Anterior cingulate cortex (tissue), 58 donors: ENCODE measurements around the gene EXOC1.
"Not testable (repeated sequence)": the region's sequence is repeated elsewhere in the genome, so short reads cannot be mapped to it uniquely, and the experiment has no call there.

Source experiments
- DNase-seq, 58 donors: peaks; one replicate each; lab custom pipeline; 2025; lab: John Stamatoyannopoulos, UW

EXOC1 gene

GRCh38 chr4:55853484-55854046, at the start of gene EXOC1:
Gene EXOC1 (plus strand): TSS chr4:55853648. CDS start chr4:55858324, 4,676 bp downstream.
- peak; percentile 61 to 99 (median 95) for DNase-seq

DNA sequence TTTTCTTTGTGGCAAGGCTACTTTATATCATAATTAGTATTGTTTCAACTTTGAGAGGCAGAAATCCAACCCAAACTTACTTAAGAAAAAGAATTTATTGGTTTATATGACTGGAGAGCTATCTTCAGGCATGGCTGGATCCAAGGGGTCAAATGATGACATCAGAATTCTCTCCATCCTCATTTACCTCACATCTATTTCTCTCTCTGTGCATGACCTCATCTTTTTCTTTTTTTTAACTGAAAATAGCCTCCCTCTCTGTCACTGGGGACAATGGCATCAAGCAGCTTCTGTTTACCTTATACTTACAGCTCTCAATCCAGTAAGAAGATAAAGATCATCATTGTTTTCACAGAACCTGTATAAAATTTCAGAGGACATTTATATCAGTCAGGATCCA, 45.9 kb upstream of the EXOC1 start:
- DNase-seq, result no peak

GRCh38 chr4:55808186-55808585, 45.3 kb upstream of the EXOC1 start:
- no peak for DNase-seq

DNA sequence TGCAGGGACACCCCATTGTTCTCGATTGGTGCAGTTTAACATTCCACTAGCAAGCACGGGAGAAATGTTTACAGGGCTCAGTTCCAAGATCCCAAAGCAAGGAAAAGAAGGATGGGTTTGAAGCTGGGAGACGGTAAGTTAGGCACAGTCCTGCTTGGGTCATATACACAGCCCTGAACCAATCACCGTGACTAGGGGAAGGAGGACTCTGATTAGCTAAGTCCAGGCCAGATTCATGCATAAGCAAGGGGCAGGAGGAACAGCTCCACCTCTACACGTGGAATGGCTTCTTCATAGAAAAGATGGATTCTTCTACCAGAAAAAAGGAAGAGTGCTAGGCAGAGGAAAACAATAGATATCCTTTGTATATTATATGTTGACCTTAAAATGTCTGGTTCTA, 44.8 kb upstream of the EXOC1 start:
- no peak for DNase-seq

DNA sequence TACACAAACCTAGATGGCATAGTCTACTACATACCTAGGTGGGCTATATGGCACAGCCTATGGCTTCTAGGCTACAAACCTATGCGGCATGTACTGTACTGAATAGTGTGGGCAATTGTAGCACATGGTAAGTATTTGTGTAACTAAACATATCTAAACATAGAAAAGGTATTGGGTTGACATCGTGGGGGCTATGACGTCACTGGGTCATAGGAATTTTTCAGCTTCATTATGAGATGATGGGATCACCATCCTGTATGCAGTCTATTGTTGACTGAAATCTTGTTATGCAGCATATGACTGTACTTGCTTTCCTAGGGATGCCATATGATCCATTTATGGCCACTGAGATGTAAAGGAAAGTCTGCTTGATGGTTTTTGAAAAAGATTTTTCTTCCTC, 35.8 kb upstream of the EXOC1 start:
- DNase-seq, result no peak

- DNase-seq, result peak in 5 of 58 donors; percentile 0 to 6 (median 3)
These were observed 33.8 kb upstream of the EXOC1 start, which contains the start of gene EXOC1L for GRCh38 chr4:55819634-55820033. Gene EXOC1L (plus strand): TSS chr4:55819790. CDS start chr4:55820027, 237 bp downstream.

GRCh38 chr4:55820279-55820678, 33.2 kb upstream of the EXOC1 start:
- no peak for DNase-seq

DNA sequence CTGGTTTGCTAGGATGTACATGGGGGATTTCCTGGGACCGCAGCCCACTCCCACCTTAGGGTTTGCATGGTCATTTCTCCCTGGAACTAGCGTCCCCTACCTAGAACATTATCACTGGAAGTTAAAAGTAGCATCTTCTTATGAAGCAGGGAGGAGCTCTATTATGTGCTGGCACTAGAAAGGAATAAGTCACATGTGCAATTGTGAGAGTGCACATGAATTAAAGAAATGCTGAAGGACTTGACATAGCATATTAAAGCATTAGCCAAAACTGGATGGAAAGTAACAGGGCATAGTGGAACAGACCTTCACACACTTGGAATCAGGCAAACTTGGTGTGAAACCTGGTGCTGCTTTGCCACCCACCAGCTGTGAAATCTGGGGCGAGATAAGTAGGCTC, 31.1 kb upstream of the EXOC1 start:
- no peak for DNase-seq

DNA sequence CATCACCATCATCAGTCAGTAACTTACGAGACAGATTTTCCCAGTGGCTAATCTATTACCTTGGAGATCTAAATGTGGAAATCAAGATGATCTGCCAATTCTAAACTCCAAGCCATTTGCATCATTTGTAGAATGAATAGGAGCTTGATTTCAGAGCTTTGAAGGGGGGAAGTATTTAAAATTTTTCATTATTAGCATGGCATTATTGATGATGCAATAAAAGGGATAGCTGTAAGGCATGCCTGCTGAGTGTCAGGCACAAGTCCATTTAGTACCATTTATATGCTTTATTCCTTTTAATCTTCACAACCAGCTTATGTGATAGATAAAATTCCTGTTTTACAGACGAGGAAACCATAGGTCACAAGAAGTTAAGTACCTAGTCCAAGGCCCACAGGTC, 28.6 kb upstream of the EXOC1 start:
- DNase-seq, result no peak

DNA sequence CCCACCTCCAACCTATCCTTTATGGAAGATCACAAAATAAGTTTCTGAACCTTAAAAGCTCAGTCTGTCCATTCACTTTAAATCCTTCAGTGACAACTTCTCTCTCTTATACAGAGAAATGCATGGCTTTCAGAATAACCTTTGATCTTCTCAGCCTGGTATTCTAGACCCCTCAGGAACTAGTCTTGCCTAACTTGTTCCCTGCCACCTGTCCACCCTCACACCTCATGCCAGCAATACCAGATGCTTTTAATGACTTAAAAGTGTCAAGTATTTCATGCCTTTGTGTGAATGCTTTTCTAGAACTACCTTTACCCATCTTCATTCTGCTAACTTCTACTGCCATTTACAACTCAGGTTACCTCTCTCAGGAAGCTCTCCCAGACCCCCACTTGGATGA, 26.5 kb upstream of the EXOC1 start:
- DNase-seq, result no peak

- DNase-seq, result no peak
These were observed 25.9 kb upstream of the EXOC1 start for GRCh38 chr4:55827582-55827981.

GRCh38 chr4:55830048-55830447, 23.4 kb upstream of the EXOC1 start:
- no peak for DNase-seq

GRCh38 chr4:55830716-55831115, 22.7 kb upstream of the EXOC1 start:
- DNase-seq, result no peak

DNA sequence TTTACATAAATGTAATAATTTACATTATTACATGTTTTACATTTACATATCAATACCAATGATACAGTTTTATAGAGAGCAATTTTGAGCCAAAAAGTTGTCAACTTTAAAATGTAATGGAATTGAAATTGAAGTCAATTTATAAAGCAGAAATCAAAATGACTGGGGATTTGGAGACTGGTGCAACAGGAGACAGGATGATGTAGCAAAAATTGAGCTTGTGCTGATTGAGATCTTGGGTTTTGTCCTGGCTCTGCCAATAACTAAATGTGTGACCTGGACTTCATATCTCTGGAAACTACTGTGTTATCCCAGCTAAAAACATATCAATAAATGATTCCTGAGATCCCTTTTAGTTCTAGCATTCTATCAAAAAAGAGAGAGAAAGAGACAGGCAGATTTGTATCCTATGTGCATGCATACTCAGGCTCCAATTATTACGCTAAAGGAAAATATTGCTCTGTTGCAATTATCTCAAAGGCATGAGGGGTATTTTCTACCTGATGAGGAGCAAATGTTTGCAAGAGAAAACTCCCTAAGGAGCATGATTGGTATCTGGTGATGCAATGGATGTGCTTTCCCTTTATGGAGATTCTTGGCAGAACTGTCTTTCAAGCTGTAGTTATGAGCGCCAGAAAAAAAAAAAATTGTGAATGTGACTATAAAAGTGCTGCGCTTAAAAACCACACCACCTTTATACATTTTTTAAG, 19.2 kb upstream of the EXOC1 start:
- DNase-seq, result no peak

DNA sequence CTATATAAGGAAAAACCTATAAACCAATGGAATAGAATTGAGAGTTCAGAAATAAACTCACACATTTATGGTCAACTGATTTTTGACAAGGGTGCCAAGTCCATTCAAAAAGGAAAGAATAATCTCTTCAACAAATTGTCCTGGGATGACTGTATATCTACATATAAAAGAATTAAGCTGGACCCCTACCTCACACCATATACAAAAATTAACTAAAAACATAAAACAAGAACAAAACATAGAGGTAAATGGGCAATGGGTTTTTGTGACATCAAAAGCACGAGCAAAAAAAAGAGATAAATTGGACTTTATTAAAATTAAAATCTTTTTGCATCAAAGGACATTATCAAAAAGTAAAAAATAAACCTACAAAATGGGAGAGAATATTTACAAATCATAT, 15.5 kb upstream of the EXOC1 start:
- DNase-seq, result no peak

DNA sequence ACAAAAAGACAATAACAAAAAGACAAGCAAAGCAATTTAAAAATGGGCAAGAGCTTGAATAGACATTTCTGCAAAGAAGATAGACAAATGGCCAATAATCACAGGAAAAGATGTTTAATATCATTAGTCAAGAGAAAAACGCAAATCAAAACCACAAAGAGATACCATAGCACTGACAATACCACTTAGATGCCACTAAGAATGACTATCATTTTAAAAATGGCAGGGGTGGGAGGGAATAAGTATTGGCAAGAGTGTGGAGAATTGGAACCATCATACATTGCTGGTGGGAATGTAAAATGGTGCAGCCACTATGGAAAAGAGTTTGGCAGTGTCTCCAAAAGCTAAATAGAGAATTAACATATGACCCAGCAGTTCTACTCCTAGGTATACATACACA, 15.1 kb upstream of the EXOC1 start:
- no peak for DNase-seq

DNA sequence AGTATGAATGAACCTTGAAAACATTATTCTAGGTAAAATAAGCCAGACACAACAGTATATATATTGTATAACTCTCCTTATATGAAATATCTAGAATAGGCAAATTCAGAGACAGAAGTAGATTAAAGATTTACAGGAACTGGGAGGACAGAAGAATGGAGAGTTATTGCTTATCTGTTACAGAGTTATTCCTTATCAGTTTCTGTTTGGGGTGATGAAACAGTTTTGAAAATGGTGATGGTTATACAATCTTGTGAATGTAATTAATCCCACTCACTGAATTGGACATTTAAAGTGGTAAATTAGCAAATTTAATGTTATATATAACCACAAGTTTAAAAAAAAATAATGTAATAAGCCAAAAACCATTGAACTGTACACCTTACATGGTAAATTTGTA, 14.5 kb upstream of the EXOC1 start:
- DNase-seq, result no peak

DNA sequence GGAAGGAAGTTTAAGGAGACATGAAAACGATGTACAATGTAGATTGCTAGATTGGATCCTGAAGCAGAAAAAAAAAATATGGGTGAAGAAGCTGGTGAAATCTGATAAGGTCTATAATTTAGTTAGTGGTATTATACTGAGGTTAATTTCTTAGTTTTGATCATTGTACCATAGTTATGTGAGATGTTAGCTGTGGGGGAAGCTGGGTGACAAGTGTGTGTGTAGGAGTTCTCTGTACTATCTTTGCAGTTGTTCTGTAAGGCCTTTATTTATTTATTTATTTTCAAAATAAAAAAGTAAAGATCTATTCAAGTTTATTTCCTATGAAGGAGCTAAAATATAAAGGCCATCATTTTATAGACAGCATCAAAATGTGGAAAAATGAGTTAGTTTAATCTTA, 12.5 kb upstream of the EXOC1 start:
- no peak for DNase-seq

DNA sequence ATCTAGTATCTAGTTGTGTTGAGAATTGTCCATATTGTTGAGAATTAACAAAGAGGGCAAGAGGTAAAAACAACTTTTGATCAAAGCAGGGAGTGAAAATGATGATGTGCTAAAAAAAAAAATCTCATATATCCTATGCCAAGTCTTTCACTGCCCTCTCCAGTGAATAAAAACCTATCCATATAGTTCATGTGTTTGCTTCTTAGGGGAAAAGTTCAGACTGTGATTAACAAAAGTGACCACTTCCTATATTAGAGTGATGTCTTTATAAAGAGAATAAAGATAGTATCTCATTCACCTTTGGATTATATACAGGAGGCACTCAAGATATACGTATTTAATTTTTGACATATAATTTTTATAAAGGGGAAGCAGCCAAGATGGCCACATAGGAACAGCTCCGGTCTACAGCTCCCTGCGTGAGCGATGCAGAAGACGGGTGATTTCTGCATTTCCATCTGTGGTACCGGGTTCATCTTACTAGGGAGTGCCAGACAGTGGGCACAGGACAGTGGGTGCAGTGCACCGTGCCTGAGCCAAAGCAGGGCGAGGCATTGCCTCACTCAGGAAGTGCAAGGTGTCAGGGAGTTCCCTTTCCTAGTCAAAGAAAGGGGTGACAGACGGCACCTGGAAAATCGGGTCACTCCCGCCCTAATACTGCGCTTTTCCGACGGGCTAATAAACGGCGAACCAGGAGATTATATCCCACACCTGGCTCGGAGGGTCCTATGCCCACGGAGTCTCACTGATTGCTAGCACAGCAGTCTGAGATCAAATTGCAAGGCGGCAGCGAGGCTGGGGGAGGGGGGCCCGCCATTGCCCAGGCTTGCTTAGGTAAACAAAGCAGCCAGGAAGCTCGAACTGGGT, 11.8 kb upstream of the EXOC1 start:
- DNase-seq, result not testable (repeated sequence)

DNA sequence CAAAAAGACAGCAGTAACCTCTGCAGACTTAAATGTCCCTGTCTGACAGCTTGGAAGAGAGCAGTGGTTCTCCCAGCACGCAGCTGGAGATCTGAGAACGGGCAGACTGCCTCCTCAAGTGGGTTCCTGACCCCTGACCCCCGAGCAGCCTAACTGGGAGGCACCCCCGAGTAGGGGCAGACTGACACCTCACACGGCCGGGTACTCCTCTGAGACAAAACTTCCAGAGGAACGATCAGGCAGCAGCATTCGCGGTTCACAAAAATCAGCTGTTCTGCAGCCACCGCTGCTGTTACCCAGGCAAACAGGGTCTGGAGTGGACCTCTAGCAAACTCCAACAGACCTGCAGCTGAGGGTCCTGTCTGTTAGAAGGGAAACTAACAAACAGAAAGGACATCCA, 11.1 kb upstream of the EXOC1 start:
- DNase-seq, result not testable (repeated sequence)

DNA sequence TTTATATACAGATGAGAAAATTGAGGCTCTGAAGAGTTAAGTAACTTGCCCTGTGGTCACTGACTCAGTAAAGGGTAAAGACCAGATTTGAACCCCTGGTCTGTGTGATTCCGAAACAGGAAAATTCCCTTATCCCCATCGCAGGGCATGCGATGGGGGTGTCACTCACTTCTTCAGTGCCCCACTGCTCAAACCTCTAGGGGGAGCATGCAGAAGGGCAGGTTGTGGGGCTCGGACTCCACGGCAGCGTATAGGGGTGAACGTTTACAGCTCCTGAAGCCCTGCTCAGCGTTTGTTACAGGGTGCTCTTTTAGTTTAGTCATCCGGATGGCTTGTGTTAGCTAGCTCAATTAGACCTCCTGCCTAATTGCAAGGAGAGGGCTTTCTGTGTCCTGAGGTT, 3.7 kb upstream of the EXOC1 start:
- DNase-seq, result no peak

DNA sequence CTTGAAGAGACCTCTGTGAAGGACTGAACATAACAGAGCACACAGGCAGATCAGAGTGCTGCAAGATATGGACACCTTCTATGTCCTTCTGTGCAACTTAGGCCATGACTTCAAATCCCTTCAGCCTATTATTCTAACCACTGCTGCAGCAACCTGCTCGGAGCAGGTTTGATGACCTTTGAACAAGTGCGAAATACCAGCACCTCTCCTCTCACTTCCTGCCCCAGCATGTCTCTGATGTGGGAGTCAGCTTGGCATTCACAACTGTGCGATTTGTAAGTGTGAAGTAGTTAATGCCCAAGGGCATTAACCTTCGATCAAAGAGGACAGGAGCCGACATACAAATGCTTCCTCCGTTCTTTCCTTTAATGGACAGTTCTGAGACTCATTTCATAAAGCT, 1.6 kb upstream of the EXOC1 start:
- no peak for DNase-seq
